Keratinocyte (primary cell): ENCODE results near the gene TMCO4. TPM values are rescaled to one million over a fixed set of nuclear protein-coding genes. Genes with fewer than 3 reads are reported as not detected.

Experiments
- DNase-seq: peaks from one replicate; pipeline ENCODE4 v3.0.0-alpha.2; 2011; ENCODE audit warnings: low read depth, missing footprints, low spot score
- FAIRE-seq: peaks from 2 replicates; lab custom pipeline; 2011; peaks lifted over from hg19 to GRCh38; lab: Jason Lieb, UNC
- H2AFZ ChIP-seq: 2 replicates; pipeline ENCODE4 v1.6.0; 2012; ENCODE audit warnings: low read length, control low read depth, inconsistent platforms; ENCODE audit not compliant: control insufficient read depth
- H3K27ac ChIP-seq: 2 replicates; pipeline ENCODE4 v1.5.1; 2011; ENCODE audit warnings: low read length; ENCODE audit not compliant: control insufficient read depth, insufficient read depth
- H3K27me3 ChIP-seq: 3 replicates; pipeline ENCODE4 v1.6.0; 2011; ENCODE audit warnings: low read length; ENCODE audit not compliant: control insufficient read depth, insufficient read depth; ENCODE audit errors: extremely low read depth
- H3K36me3 ChIP-seq, 2 experiments: 2 replicates in 1 of 2; 3 replicates in 1 of 2; pipeline ENCODE4 v1.5.1; 2011; ENCODE audit warnings: low read length in 2 of 2, mild to moderate bottlenecking in 1 of 2; ENCODE audit not compliant: control insufficient read depth in 2 of 2, insufficient read depth in 2 of 2; ENCODE audit errors: extremely low read depth in 1 of 2
- H3K4me1 ChIP-seq: 3 replicates; pipeline ENCODE4 v1.5.1; 2011; ENCODE audit warnings: low read length; ENCODE audit not compliant: control insufficient read depth, insufficient read depth; ENCODE audit errors: extremely low read depth
- H3K4me2 ChIP-seq: 3 replicates; pipeline ENCODE4 v1.6.0; 2011; ENCODE audit warnings: low read depth, low read length; ENCODE audit not compliant: control insufficient read depth, insufficient read depth; ENCODE audit errors: extremely low read depth
- H3K4me3 ChIP-seq, 3 experiments: fragments of 200-600 bp in 1 of 3; sonication (generic) in 1 of 3; 2 replicates in 2 of 3; 3 replicates in 1 of 3; pipeline ENCODE4 v1.5.1; 2011 to 2016; ENCODE audit warnings: low read length in 3 of 3, mild to moderate bottlenecking in 3 of 3, control low read depth in 2 of 3, inconsistent platforms in 1 of 3, low read depth in 1 of 3, mixed read lengths in 1 of 3, mixed run types in 1 of 3, moderate library complexity in 1 of 3; ENCODE audit not compliant: control insufficient read depth in 2 of 3, insufficient read depth in 2 of 3; ENCODE audit errors: extremely low read depth in 1 of 3
- H3K79me2 ChIP-seq: 2 replicates; pipeline ENCODE4 v1.6.0; 2012; ENCODE audit warnings: low read length; ENCODE audit not compliant: control insufficient read depth, insufficient read depth
- H3K9ac ChIP-seq: 3 replicates; pipeline ENCODE4 v1.6.0; 2011; ENCODE audit warnings: low read length; ENCODE audit not compliant: control insufficient read depth, insufficient read depth; ENCODE audit errors: extremely low read depth
- H3K9me1 ChIP-seq: 3 replicates; pipeline ENCODE4 v1.6.0; 2011; ENCODE audit warnings: low read length; ENCODE audit not compliant: control insufficient read depth, insufficient read depth; ENCODE audit errors: extremely low read depth
- H3K9me3 ChIP-seq: 2 replicates; pipeline ENCODE4 v1.5.1; 2012; ENCODE audit warnings: low read depth, low read length; ENCODE audit not compliant: control insufficient read depth
- H4K20me1 ChIP-seq: 3 replicates; pipeline ENCODE4 v1.6.0; 2011; ENCODE audit warnings: low read length; ENCODE audit not compliant: control insufficient read depth, insufficient read depth; ENCODE audit errors: extremely low read depth
- CTCF ChIP-seq, 3 experiments: IDR thresholded peaks in 1 of 3; conservative IDR thresholded peaks in 1 of 3; optimal IDR thresholded peaks in 1 of 3; 2 replicates in 2 of 3; 3 replicates in 1 of 3; pipeline versions ENCODE3 to v1.5.1; 2011; ENCODE audit warnings: low read length in 3 of 3, mild to moderate bottlenecking in 3 of 3, moderate library complexity in 2 of 3, control low read depth in 1 of 3, inconsistent platforms in 1 of 3; ENCODE audit not compliant: insufficient read depth in 2 of 3; ENCODE audit errors: extremely low read depth in 1 of 3
- EZH2 ChIP-seq: IDR thresholded peaks from one replicate; pipeline ENCODE4 v1.6.1; 2012; ENCODE audit warnings: inconsistent platforms, mild to moderate bottlenecking, low read length, moderate library complexity
- dilution Hi-C: fragments of 300-500 bp; cut with MboI; formaldehyde crosslinking; loops from one replicate; pipeline ENCODE4 v1.7.0; 2020; ENCODE audit warnings: low sequenced_read_pairs; ENCODE audit not compliant: extremely low pct_ligation_motif_present
- polyA plus RNA-seq, 5 experiments: library from polyadenylated mRNA; depleted of rRNA in 3 of 5; stranded (reverse) in 3 of 5; stranded (forward) in 1 of 5; unstranded in 1 of 5; fragments of >200 nt; gene quantifications; 1 replicate in 1 of 5; 2 replicates in 3 of 5; 3 replicates in 1 of 5; pipeline versions ENCODE4 v1.2.1 to v1.2.3, GENCODE V29; 2011 to 2012; ENCODE audit warnings: missing spikeins in 2 of 5, low read depth in 1 of 5, low replicate concordance in 1 of 5

Gene TMCO4
- polyA plus RNA-seq, 1 donor (not counting 4 experiments of a cell fraction or from before 2014, with no cell fraction given) = 1.2 TPM

DNA sequence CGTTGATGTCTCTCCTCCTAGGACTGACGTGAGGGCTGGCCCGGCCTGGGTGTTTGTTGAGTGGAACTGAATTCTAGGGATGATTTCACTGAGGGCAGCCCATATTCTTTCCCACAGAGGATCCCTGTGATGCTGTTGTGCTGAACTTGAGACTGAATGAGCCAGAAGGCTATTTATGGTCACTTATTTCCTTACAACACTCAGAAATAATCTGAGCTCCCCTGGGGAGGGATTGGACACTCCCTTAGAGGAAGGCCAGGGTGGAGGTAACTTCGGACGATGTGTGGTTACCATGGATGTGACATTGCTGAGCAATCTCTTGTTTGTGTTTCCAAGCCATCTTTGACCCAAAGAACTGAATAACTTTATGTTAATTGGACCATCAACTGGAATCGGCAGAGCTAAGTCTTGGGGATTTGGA is 5.1 kb upstream of the TMCO4 start:
- no peak for TF ChIP-seq EZH2
- TF ChIP-seq CTCF (optimal IDR thresholded peaks at IDR 0.05 in 1 of 3, IDR thresholded peaks at IDR 0.05 in 1 of 3, conservative IDR thresholded peaks at IDR 0.05 in 1 of 3; ENCODE audit: extremely low read depth in 1 of 3, insufficient read depth in 2 of 3, low read length in 3 of 3) = no peak
- no peak overlapping the region for H3K4me2 ChIP-seq
- no peak overlapping the region for H3K9ac ChIP-seq
- H3K27me3 ChIP-seq = peaks cover 10% of the 10 kb centered on the region
- H3K36me3 ChIP-seq = no peaks in the 10 kb centered on the region
- H3K4me3 ChIP-seq = no peak overlapping the region
- H2AFZ ChIP-seq = no peak overlapping the region
- H3K27ac ChIP-seq = no peak overlapping the region
- no peaks in the 10 kb centered on the region for H4K20me1 ChIP-seq
- dilution Hi-C loops = no loop called here
- no peak for FAIRE-seq
- H3K79me2 ChIP-seq = no peaks in the 10 kb centered on the region
- no peak for DNase-seq
- H3K9me3 ChIP-seq = no peaks in the 10 kb centered on the region
- no peaks in the 10 kb centered on the region for H3K4me1 ChIP-seq
- no peaks in the 10 kb centered on the region for H3K9me1 ChIP-seq

DNA sequence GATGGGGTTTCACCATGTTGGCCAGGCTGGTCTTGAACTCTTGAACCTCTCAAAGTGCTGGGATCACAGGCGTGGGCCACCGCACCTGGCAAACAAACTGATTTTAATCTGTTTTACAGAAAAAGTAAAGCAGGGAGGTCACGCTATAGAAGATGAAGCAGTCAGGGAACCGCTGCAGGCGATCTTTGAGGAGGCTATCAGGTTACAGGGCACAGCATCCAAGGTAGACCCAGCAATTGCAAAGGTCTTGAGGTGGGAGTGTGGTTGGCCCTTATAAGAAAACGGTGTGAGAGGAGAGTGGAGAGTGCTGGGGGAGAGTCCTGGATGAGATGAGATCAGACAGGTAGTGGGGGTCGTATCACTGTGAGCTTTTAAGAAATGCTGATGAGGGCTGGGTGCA is 2.6 kb upstream of the TMCO4 start:
- FAIRE-seq (no peak), DNase-seq (no peak)
- H3K4me3 ChIP-seq = no peak overlapping the region
- no peaks in the 10 kb centered on the region for H3K9me3 ChIP-seq
- H3K4me2 ChIP-seq = no peak overlapping the region
- no peaks in the 10 kb centered on the region for H3K36me3 ChIP-seq
- peaks cover 10% of the 10 kb centered on the region for H3K27me3 ChIP-seq
- no peaks in the 10 kb centered on the region for H3K79me2 ChIP-seq
- H2AFZ ChIP-seq = no peak overlapping the region
- no peak overlapping the region for H3K27ac ChIP-seq
- no peaks in the 10 kb centered on the region for H3K9me1 ChIP-seq
- no peak for TF ChIP-seq EZH2
- no peak for TF ChIP-seq CTCF (optimal IDR thresholded peaks at IDR 0.05 in 1 of 3, IDR thresholded peaks at IDR 0.05 in 1 of 3, conservative IDR thresholded peaks at IDR 0.05 in 1 of 3; ENCODE audit: extremely low read depth in 1 of 3, insufficient read depth in 2 of 3, low read length in 3 of 3)
- dilution Hi-C loops = no loop called here
- no peaks in the 10 kb centered on the region for H4K20me1 ChIP-seq
- H3K9ac ChIP-seq = no peak overlapping the region
- H3K4me1 ChIP-seq = peaks cover 3% of the 10 kb centered on the region
